Vagina (tissue), 2 donors: ENCODE data around the gene KRTAP5-7. TPM values are rescaled to one million over a fixed set of nuclear protein-coding genes. Genes with fewer than 3 reads are reported as not detected.

Experiments used
- DNase-seq, 2 donors: peaks; one replicate each; pipeline ENCODE4 v3.0.0-alpha.2; 2017; ENCODE audit errors: extremely low spot score in 2 of 2
- H3K27ac ChIP-seq: fragments of 200-600 bp; sonication (generic); one replicate; pipeline ENCODE4 v1.5.1; 2019
- H3K27me3 ChIP-seq: fragments of 200-600 bp; sonication (generic); one replicate; pipeline ENCODE4 v1.5.1; 2019
- H3K36me3 ChIP-seq, 2 donors: fragments of 200-600 bp; sonication (generic); one replicate each; pipeline ENCODE4 v1.5.1; 2017 to 2019
- H3K4me1 ChIP-seq: fragments of 200-600 bp; sonication (generic); one replicate; pipeline ENCODE4 v1.5.1; 2019
- H3K4me3 ChIP-seq, 2 donors: fragments of 200-600 bp; sonication (generic); 1 replicate in 1 of 2; 2 replicates in 1 of 2; pipeline ENCODE4 v1.5.1; 2016 to 2019
- H3K9me3 ChIP-seq: fragments of 200-600 bp; sonication (generic); one replicate; pipeline ENCODE4 v1.5.1; 2019
- POLR2A ChIP-seq, 2 donors: fragments of 450-650 bp; IDR thresholded peaks; one replicate each; pipeline ENCODE4 v1.6.1; 2017; ENCODE audit warnings: antibody characterized with exemption in 2 of 2, mild to moderate bottlenecking in 2 of 2, moderate library complexity in 2 of 2
- POLR2AphosphoS5 ChIP-seq, 2 donors: sonication (generic); formaldehyde crosslinking; IDR thresholded peaks; one replicate each; pipeline ENCODE4 v1.9.0; 2017; ENCODE audit warnings: antibody characterized with exemption in 2 of 2, mild to moderate bottlenecking in 2 of 2, low read depth in 1 of 2; ENCODE audit not compliant: insufficient read depth in 1 of 2
- intact Hi-C: fragments of 100-400 bp; cut with DNase I; formaldehyde crosslinking; loops from one replicate; pipeline ENCODE4 v1.15.1; 2023
- total RNA-seq: library from RNA; depleted of rRNA; stranded (reverse); fragments of >200 nt; gene quantifications from one replicate; pipeline ENCODE4 v1.2.3, GENCODE V29; 2016
- TF ChIP-seq, protein P1 (sequence below), 3 experiments: fragments of 450-650 bp in 2 of 3; fragments of 200-600 bp in 1 of 3; sonication (generic) in 1 of 3; IDR thresholded peaks; one replicate each; pipeline ENCODE4 v1.5.1; 2017 to 2019; ENCODE audit warnings: antibody characterized with exemption in 3 of 3, mild to moderate bottlenecking in 2 of 3, moderate library complexity in 2 of 3

The KRTAP5-7 gene
- total RNA-seq, 1 donor from 2014 or later, result not detected

DNA sequence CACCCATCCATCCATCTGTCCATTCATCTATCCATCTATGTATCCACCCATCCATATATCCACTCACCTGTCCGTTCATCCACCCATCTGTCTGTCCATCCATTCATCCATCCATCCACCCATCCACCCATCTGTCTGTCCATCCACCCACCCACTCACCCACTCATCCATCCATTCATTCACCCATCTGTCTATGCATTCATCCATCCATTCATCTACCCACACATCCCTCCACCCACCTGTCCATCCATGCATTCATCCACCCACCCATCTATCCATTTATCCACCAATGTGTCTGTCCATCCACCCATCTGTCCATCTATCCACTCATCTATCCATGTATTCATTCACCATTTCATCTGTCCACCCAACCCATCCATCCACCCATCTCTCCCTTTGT lies 40.7 kb upstream of the KRTAP5-7 start:
- H3K36me3 ChIP-seq, result peaks cover 0 to 55% of the 10 kb centered on the region in 2 donors
- DNase-seq, result no peak
- TF ChIP-seq POLR2AphosphoS5 (IDR thresholded peaks at IDR 0.05; ENCODE audit: insufficient read depth in 1 of 2, low read depth in 1 of 2) (no peak), POLR2A (IDR thresholded peaks at IDR 0.05) (no peak)
- TF ChIP-seq, protein P1, sequence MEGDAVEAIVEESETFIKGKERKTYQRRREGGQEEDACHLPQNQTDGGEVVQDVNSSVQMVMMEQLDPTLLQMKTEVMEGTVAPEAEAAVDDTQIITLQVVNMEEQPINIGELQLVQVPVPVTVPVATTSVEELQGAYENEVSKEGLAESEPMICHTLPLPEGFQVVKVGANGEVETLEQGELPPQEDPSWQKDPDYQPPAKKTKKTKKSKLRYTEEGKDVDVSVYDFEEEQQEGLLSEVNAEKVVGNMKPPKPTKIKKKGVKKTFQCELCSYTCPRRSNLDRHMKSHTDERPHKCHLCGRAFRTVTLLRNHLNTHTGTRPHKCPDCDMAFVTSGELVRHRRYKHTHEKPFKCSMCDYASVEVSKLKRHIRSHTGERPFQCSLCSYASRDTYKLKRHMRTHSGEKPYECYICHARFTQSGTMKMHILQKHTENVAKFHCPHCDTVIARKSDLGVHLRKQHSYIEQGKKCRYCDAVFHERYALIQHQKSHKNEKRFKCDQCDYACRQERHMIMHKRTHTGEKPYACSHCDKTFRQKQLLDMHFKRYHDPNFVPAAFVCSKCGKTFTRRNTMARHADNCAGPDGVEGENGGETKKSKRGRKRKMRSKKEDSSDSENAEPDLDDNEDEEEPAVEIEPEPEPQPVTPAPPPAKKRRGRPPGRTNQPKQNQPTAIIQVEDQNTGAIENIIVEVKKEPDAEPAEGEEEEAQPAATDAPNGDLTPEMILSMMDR (IDR thresholded peaks at IDR 0.05), result no peak
- intact Hi-C loops, result no loop called here
- H3K27ac ChIP-seq, result no peak overlapping the region
- no peaks in the 10 kb centered on the region for H3K9me3 ChIP-seq
- no peaks in the 10 kb centered on the region for H3K4me1 ChIP-seq
- no peak overlapping the region for H3K4me3 ChIP-seq
- no peaks in the 10 kb centered on the region for H3K27me3 ChIP-seq

DNA sequence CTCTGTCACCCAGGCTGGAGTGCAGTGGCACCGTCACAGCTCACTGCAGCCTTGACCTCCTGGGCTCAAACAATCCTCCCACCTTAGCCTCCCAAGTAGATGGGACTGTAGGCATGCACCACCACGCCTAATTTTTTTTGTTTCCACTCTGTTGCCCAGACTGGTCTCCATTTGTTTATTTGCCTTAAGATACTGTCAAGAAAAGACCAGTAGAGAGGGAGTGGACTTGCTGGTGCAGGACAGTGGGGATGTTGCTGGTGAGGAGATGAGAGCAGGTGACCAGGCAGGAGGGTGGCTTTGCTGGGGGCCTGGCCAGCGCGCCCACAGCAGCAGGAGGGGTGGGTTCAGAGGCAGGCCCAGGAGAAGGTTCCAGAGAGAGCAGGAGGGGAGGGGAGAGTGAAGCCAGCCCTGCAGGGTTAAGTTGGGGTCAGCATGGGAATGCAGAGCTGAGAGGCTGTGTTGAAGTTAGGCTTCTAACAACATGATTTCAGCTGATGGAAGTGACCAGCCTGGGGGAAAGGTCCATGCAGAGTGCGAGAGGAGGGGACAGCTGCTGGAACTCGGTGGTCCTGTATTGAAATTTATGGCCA lies 38.3 kb upstream of the KRTAP5-7 start:
- no peak for DNase-seq

DNA sequence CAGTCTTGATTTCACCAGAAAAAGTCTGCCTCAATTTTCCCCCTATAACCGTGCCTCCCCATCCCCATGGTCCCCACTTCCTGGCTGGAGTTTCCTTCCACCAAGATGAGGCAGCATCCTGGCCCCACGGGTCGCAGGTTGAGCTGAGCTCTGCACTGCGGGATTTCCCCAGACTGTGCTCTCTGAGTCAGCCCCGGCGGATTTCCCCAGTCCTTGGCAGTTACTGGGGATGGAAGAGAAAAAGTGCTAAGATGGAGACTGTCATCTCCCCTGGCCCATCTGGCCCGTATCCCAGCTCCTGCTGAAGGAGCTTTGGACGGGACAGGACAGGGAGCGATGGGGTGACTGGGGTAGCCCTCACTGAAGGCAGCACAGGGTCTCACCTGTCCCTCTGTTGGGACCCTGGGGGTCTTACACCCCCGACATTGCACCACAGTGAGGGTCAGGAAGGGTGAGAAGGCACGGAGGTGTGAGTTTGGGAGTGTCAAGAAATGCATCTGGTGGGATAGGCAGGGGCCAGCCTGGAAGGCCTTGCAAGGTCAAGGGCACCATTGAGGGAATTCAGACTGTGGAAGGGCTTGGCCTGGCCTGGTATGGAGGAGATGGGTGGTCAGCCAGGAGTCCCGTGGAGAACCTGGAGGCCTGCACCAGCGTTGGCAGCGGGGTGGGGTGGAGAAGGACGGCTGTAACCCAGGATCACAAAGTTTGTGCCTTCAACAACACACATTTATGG lies 37.6 kb upstream of the KRTAP5-7 start:
- Histone ChIP-seq H3K27me3 (no peaks in the 10 kb centered on the region), H3K27ac (no peak overlapping the region), H3K4me3 (no peak overlapping the region), H3K9me3 (no peaks in the 10 kb centered on the region), H3K4me1 (no peaks in the 10 kb centered on the region), H3K36me3 (peaks cover 0 to 58% of the 10 kb centered on the region in 2 donors)
- intact Hi-C loops, result no loop called here
- TF ChIP-seq POLR2AphosphoS5 (IDR thresholded peaks at IDR 0.05; ENCODE audit: insufficient read depth in 1 of 2, low read depth in 1 of 2) (no peak), POLR2A (IDR thresholded peaks at IDR 0.05) (no peak)
- TF ChIP-seq, protein P1 (IDR thresholded peaks at IDR 0.05), result no peak
- DNase-seq, result no peak

More for the DNA sequence above, 38.3 kb upstream of the KRTAP5-7 start:
- Histone ChIP-seq H3K27me3 (no peaks in the 10 kb centered on the region), H3K4me1 (no peaks in the 10 kb centered on the region), H3K9me3 (no peaks in the 10 kb centered on the region), H3K27ac (no peak overlapping the region), H3K4me3 (no peak overlapping the region), H3K36me3 (peaks cover 0 to 59% of the 10 kb centered on the region in 2 donors)
- intact Hi-C loops, result no loop called here
- TF ChIP-seq, protein P1 (IDR thresholded peaks at IDR 0.05), result no peak
- TF ChIP-seq POLR2A (IDR thresholded peaks at IDR 0.05), result no peak
- TF ChIP-seq POLR2AphosphoS5 (IDR thresholded peaks at IDR 0.05; ENCODE audit: insufficient read depth in 1 of 2, low read depth in 1 of 2), result no peak

DNA sequence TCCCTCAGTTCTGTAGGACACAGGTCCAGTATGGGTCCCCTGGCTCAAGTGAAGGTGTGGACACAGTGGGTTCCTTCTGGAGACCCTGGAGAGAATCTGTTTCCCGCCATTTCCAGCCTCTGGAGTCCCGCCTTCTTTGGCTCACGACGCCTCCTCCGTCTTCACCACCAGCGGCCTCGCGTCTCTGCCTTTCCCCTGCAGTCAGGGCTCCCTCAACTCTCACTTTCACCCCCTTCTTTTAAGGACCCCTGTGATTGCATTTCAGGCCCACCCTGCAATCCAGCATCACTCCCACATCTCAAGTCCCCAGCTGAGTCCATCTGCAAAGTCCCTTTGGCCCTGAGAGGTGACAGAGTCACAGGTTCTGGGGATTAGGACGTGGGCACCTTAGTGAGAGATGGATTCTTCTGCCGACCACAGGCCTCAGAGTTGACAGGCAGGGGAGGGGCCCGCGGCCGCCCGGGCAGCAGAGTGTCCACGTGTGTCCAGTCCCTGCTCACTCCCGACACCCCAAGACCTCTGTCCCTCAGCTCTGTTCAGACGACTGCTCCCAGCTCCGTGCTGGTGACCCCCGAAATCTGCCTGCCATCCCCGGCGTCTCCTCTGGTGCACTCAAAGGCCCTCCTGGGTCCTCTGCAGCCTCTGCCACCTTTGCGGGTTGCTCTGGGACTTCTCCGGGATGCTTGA lies 36.9 kb upstream of the KRTAP5-7 start:
- Histone ChIP-seq H3K27me3 (no peaks in the 10 kb centered on the region), H3K36me3 (peaks cover 0 to 58% of the 10 kb centered on the region in 2 donors), H3K4me3 (no peak overlapping the region), H3K9me3 (no peaks in the 10 kb centered on the region), H3K4me1 (no peaks in the 10 kb centered on the region), H3K27ac (no peak overlapping the region)
- TF ChIP-seq, protein P1 (IDR thresholded peaks at IDR 0.05), result no peak
- TF ChIP-seq POLR2A (IDR thresholded peaks at IDR 0.05) (no peak), POLR2AphosphoS5 (IDR thresholded peaks at IDR 0.05; ENCODE audit: insufficient read depth in 1 of 2, low read depth in 1 of 2) (no peak)
- intact Hi-C loops, result no loop called here
- DNase-seq, result no peak
